Peyer's patch (tissue), 4 donors: Measurements from ENCODE around the gene GAL3ST1.

Experiments
- POLR2A ChIP-seq, 2 donors: fragments of 450-650 bp; IDR thresholded peaks; one replicate each; pipeline ENCODE4 v1.5.1; 2017; ENCODE audit warnings: antibody characterized with exemption in 2 of 2, mild to moderate bottlenecking in 2 of 2, moderate library complexity in 2 of 2
- TF ChIP-seq, protein P1 (sequence below), 6 experiments: fragments of 450-650 bp in 4 of 6; fragments of 200-600 bp in 2 of 6; sonication (generic) in 1 of 6; IDR thresholded peaks; one replicate each; pipeline ENCODE4 v1.5.1; 2017 to 2019; ENCODE audit warnings: antibody characterized with exemption in 6 of 6, mild to moderate bottlenecking in 3 of 6, moderate library complexity in 1 of 6

DNA sequence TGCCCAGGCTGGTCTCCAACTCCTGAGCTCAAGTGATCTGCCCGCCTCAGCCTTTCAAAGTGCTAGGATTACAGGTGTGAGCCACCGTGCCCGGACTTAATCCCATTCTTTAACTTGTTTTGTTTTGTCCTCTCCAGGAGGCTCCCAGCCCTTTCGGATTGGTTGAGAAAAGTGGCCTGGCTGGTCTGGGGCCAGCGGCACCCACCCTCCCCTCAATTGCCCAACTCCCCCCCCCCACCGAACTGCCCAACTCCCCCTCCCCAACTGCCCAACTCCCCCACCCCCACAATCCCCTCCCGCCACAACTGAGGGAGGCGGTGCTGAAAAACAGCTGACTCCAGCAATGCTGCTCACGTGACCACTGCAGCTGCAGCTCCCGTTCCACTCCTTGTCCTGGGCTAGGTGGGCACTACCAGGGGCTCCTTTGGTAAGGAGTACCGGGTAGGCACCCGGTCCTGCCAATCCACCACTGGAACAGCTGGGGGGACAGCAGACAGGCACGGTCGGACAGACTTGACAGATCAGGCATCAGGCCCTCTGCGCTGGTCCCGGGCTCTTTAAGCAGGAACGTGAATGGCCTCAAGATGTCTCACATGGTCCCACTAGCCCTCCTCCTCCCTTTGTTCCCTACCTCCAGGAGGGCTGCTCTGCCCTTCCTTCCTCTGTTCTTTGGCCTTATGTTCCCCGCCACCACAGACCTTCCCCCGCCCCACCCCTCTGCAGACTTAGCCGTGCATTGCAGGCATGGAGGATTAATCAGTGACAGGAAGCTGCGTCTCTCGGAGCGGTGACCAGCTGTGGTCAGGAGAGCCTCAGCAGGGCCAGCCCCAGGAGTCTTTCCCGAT is 32.2 kb upstream of the GAL3ST1 start, which contains the start of gene TCN2:
- peak; percentile 69 to 82 for TF ChIP-seq POLR2A (IDR thresholded peaks at IDR 0.05)
- TF ChIP-seq, protein P1, sequence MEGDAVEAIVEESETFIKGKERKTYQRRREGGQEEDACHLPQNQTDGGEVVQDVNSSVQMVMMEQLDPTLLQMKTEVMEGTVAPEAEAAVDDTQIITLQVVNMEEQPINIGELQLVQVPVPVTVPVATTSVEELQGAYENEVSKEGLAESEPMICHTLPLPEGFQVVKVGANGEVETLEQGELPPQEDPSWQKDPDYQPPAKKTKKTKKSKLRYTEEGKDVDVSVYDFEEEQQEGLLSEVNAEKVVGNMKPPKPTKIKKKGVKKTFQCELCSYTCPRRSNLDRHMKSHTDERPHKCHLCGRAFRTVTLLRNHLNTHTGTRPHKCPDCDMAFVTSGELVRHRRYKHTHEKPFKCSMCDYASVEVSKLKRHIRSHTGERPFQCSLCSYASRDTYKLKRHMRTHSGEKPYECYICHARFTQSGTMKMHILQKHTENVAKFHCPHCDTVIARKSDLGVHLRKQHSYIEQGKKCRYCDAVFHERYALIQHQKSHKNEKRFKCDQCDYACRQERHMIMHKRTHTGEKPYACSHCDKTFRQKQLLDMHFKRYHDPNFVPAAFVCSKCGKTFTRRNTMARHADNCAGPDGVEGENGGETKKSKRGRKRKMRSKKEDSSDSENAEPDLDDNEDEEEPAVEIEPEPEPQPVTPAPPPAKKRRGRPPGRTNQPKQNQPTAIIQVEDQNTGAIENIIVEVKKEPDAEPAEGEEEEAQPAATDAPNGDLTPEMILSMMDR (IDR thresholded peaks at IDR 0.05), result no peak
